Subcutaneous adipose tissue (tissue), 4 donors: Measurements from ENCODE around the gene NAB1. TPM values are rescaled to one million over a fixed set of nuclear protein-coding genes. Genes with fewer than 3 reads are reported as not detected.

Source experiments
- CTCF ChIP-seq: fragments of 450-650 bp; IDR thresholded peaks from one replicate; pipeline ENCODE4 v1.5.1; 2016; ENCODE audit warnings: low read depth, mild to moderate bottlenecking, control low read depth, antibody characterized with exemption, moderate library complexity
- total RNA-seq, 4 donors: library from RNA; depleted of rRNA; stranded (reverse); fragments of >200 nt; gene quantifications; one replicate each; pipeline ENCODE4 v1.1.0, GENCODE V29; 2016

NAB1 gene
- total RNA-seq, 4 donors from 2014 or later: 45.2 to 60.1 (median 56.3) TPM

GRCh38 chr2:190615555-190616200, 33.2 kb upstream of the NAB1 start:
- no peak for TF ChIP-seq CTCF

GRCh38 chr2:190618030-190618429, 30.9 kb upstream of the NAB1 start:
- no peak for TF ChIP-seq CTCF

- no peak for TF ChIP-seq CTCF
These were observed 23.2 kb upstream of the NAB1 start for GRCh38 chr2:190625691-190626090.

- no peak for TF ChIP-seq CTCF
These were observed 22.2 kb upstream of the NAB1 start for GRCh38 chr2:190626641-190627210.

- TF ChIP-seq CTCF: no peak
These were observed 21.2 kb upstream of the NAB1 start for GRCh38 chr2:190627448-190628412.

GRCh38 chr2:190628591-190629319, 20.1 kb upstream of the NAB1 start:
- TF ChIP-seq CTCF: no peak
